Measurements from ENCODE around the gene CACNA1E.

CACNA1E gene

GRCh38 chr1:181779343-181779742 is 296.0 kb downstream of the CACNA1E start:
- no peak for DNase-seq (ENCODE audit: low read depth)
- H3K4me3 ChIP-seq (ENCODE audit: low read depth, low read length), result no peak overlapping the region
- TF ChIP-seq CTCF (IDR thresholded peaks at IDR 0.05; ENCODE audit: low read depth, low read length) (no peak), POLR2A (IDR thresholded peaks at IDR 0.05; ENCODE audit: extremely low read depth, insufficient read length) (no peak), MAX (IDR thresholded peaks at IDR 0.05; ENCODE audit: low read depth, low read length) (no peak), MYC (IDR thresholded peaks at IDR 0.05; ENCODE audit: low read depth, low read length) (no peak)

GRCh38 chr1:181783208-181783607 is 299.9 kb downstream of the CACNA1E start:
- no peak overlapping the region for H3K4me3 ChIP-seq (ENCODE audit: low read depth, low read length)
- no peak for TF ChIP-seq POLR2A (IDR thresholded peaks at IDR 0.05; ENCODE audit: extremely low read depth, insufficient read length)
- DNase-seq (ENCODE audit: low read depth), result no peak

GRCh38 chr1:181784039-181784683 is 300.8 kb downstream of the CACNA1E start:
- no peak for TF ChIP-seq MYC (IDR thresholded peaks at IDR 0.05; ENCODE audit: low read depth, low read length)
- no peak for TF ChIP-seq CTCF (IDR thresholded peaks at IDR 0.05; ENCODE audit: low read depth, low read length)
- TF ChIP-seq POLR2A (IDR thresholded peaks at IDR 0.05; ENCODE audit: extremely low read depth, insufficient read length), result no peak
- TF ChIP-seq MAX (IDR thresholded peaks at IDR 0.05; ENCODE audit: low read depth, low read length), result no peak
- peak; percentile 33 for DNase-seq (ENCODE audit: low read depth)

GRCh38 chr1:181789395-181789794 is 306.1 kb downstream of the CACNA1E start:
- no peak overlapping the region for H3K4me3 ChIP-seq (ENCODE audit: low read depth, low read length)
- no peak for DNase-seq (ENCODE audit: low read depth)
- no peak for TF ChIP-seq MAX (IDR thresholded peaks at IDR 0.05; ENCODE audit: low read depth, low read length)
- no peak for TF ChIP-seq CTCF (IDR thresholded peaks at IDR 0.05; ENCODE audit: low read depth, low read length)
- no peak for TF ChIP-seq POLR2A (IDR thresholded peaks at IDR 0.05; ENCODE audit: extremely low read depth, insufficient read length)
- TF ChIP-seq MYC (IDR thresholded peaks at IDR 0.05; ENCODE audit: low read depth, low read length), result no peak

More at GRCh38 chr1:181784039-181784683, 300.8 kb downstream of the CACNA1E start:
- H3K4me3 ChIP-seq (ENCODE audit: low read depth, low read length), result no peak overlapping the region

GRCh38 chr1:181791721-181792120 is 308.4 kb downstream of the CACNA1E start:
- TF ChIP-seq MYC (IDR thresholded peaks at IDR 0.05; ENCODE audit: low read depth, low read length), result no peak
- TF ChIP-seq POLR2A (IDR thresholded peaks at IDR 0.05; ENCODE audit: extremely low read depth, insufficient read length), result no peak
- TF ChIP-seq MAX (IDR thresholded peaks at IDR 0.05; ENCODE audit: low read depth, low read length), result no peak
- no peak for TF ChIP-seq CTCF (IDR thresholded peaks at IDR 0.05; ENCODE audit: low read depth, low read length)
- no peak overlapping the region for H3K4me3 ChIP-seq (ENCODE audit: low read depth, low read length)
- no peak for DNase-seq (ENCODE audit: low read depth)

- no peak for DNase-seq (ENCODE audit: low read depth)
- TF ChIP-seq POLR2A (IDR thresholded peaks at IDR 0.05; ENCODE audit: extremely low read depth, insufficient read length) (no peak), CTCF (IDR thresholded peaks at IDR 0.05; ENCODE audit: low read depth, low read length) (no peak), MYC (IDR thresholded peaks at IDR 0.05; ENCODE audit: low read depth, low read length) (no peak), MAX (IDR thresholded peaks at IDR 0.05; ENCODE audit: low read depth, low read length) (no peak)
- H3K4me3 ChIP-seq (ENCODE audit: low read depth, low read length), result no peak overlapping the region
Measured at GRCh38 chr1:181793831-181794230, 310.5 kb downstream of the CACNA1E start.
